Measurements from ENCODE around the gene OR2C1.

DNA sequence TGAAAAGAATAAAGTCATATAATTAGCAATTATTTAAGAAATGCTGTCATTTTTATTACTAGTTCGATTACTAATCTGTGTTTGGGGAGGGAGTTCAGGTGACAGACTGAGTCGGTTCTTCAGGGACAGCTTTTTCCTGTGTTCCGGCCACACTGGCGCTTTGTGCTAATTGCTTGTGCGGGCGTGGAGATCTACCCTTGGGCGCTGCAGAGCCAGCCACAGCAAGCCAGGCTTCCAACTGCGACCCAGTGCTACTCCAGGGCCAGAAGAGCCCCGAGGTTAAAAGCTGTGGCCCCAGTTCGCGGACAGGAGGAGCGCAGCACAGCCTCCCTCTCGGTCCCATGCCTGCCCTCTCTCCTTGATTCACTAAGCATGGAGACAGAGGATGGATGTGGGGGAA is 6.5 kb upstream of the OR2C1 start:
- TF ChIP-seq, protein P1, sequence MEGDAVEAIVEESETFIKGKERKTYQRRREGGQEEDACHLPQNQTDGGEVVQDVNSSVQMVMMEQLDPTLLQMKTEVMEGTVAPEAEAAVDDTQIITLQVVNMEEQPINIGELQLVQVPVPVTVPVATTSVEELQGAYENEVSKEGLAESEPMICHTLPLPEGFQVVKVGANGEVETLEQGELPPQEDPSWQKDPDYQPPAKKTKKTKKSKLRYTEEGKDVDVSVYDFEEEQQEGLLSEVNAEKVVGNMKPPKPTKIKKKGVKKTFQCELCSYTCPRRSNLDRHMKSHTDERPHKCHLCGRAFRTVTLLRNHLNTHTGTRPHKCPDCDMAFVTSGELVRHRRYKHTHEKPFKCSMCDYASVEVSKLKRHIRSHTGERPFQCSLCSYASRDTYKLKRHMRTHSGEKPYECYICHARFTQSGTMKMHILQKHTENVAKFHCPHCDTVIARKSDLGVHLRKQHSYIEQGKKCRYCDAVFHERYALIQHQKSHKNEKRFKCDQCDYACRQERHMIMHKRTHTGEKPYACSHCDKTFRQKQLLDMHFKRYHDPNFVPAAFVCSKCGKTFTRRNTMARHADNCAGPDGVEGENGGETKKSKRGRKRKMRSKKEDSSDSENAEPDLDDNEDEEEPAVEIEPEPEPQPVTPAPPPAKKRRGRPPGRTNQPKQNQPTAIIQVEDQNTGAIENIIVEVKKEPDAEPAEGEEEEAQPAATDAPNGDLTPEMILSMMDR (IDR thresholded peaks at IDR 0.05; ENCODE audit: insufficient read depth, low read length, poor library complexity, severe bottlenecking), result no peak
- TF ChIP-seq EZH2phosphoT487 (conservative IDR thresholded peaks at IDR 0.05; ENCODE audit: low read length), result no peak
